ENCODE measurements around the gene ATP9A. TPM values are rescaled to one million over a fixed set of nuclear protein-coding genes. Genes with fewer than 3 reads are reported as not detected.

The ATP9A gene
- total and polyA plus RNA-seq, 2 of the 8 experiments (the other 6 are each of a cell fraction or from before 2014, with no cell fraction given) = 5.0 to 6.4 TPM

DNA sequence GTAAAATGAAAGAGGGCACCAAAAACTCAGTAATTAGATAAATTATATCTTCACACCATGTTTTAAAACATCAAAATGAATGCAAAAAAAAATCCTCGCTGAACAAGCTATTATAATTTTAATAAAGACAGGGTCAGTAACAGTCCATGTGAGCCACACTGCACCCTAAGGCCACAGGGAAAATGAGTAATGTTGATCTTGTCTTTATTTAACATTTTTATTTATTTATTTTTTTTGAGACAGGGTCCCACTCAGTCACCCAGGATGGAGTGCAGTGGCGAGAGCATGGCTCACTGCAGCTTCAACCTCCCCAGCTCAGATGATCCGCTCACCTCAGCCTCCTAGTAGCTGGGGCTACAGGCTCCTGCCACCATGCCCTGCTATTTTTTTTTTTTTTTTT, 217.0 kb downstream of the ATP9A start:
- WGBS, 2 experiments (ENCODE audit: extremely low coverage in 1 of 2, insufficient coverage in 1 of 2, insufficient read length in 1 of 2, insufficient replicate concordance in 2 of 2, low coverage in 1 of 2, low lambda C conversion rate in 2 of 2, missing lambda C conversion rate in 1 of 2) = 89% methylated on average over 3 of the region's 3 CpGs; no CpG with 5 or more reads in 1 of the 2 experiments
- Histone ChIP-seq H2BK5ac (ENCODE audit: low read depth, low read length) (no peak overlapping the region), H3K79me2 (ENCODE audit: control insufficient read depth in 1 of 2, insufficient read depth in 2 of 2, low read length in 2 of 2) (no peaks in the 10 kb centered on the region), H3K23me2 (ENCODE audit: low read depth, low read length) (no peaks in the 10 kb centered on the region), H4K91ac (replicated peaks; ENCODE audit: insufficient read length, low read length) (no peak overlapping the region), H2BK12ac (ENCODE audit: low read depth, low read length) (no peak overlapping the region), H3K4ac (replicated peaks; ENCODE audit: insufficient read length, low read depth, low read length) (no peak overlapping the region), H3K36me3 (ENCODE audit: control insufficient read depth in 2 of 4, insufficient read depth in 4 of 4, low read length in 3 of 4) (no peaks in the 10 kb centered on the region), H3K4me2 (ENCODE audit: insufficient read depth in 1 of 2, low read depth in 2 of 2, low read length in 2 of 2) (no peak overlapping the region), H2AFZ (ENCODE audit: low read length) (no peak overlapping the region), H4K20me1 (replicated peaks in 1 of 2; ENCODE audit: control insufficient read depth in 1 of 2, insufficient read depth in 2 of 2, low read length in 2 of 2) (no peaks in the 10 kb centered on the region), H3K27ac (ENCODE audit: low read depth, low read length) (no peak overlapping the region), H3K27me3 (replicated peaks in 1 of 4; ENCODE audit: control insufficient read depth in 3 of 4, extremely low read depth in 1 of 4, insufficient read depth in 3 of 4, low read length in 3 of 4) (peaks cover 0 to 13% (median 11%) of the 10 kb centered on the region in 4 experiments; a peak in 4 of 7 replicates), H3K23ac (ENCODE audit: insufficient read length) (no peak overlapping the region), H3K18ac (ENCODE audit: extremely low read depth, low read length) (no peak overlapping the region), H3K14ac (ENCODE audit: insufficient read length) (no peak overlapping the region), H2BK15ac (ENCODE audit: low read length) (no peak overlapping the region), H4K5ac (ENCODE audit: insufficient read length, low read depth, low read length) (no peak overlapping the region), H3K4me1 (replicated peaks in 1 of 4; ENCODE audit: control insufficient read depth in 3 of 4, insufficient read depth in 4 of 4, low read length in 3 of 4) (no peaks in the 10 kb centered on the region), H3K79me1 (ENCODE audit: low read depth, low read length) (no peaks in the 10 kb centered on the region), H2AK5ac (ENCODE audit: low read depth, low read length) (no peak overlapping the region), H3K56ac (replicated peaks; ENCODE audit: insufficient read length, low read depth, low read length) (no peak overlapping the region), H3K9ac (replicated peaks in 1 of 4; ENCODE audit: extremely low read depth in 1 of 4, low read depth in 3 of 4, low read length in 3 of 4) (no peak overlapping the region), H3K9me3 (ENCODE audit: insufficient read depth in 2 of 2, low read depth in 1 of 2, low read length in 1 of 2) (no peaks in the 10 kb centered on the region), H3K4me3 (ENCODE audit: extremely low read depth in 1 of 4, insufficient read depth in 2 of 4, low read depth in 3 of 4, low read length in 4 of 4) (no peak overlapping the region), H2BK120ac (replicated peaks; ENCODE audit: low read depth, low read length) (no peak overlapping the region), H4K8ac (ENCODE audit: extremely low read depth, insufficient read depth, low read length) (no peak overlapping the region), H2BK20ac (ENCODE audit: low read length) (no peak overlapping the region)
- POLR2A ChIA-PET (ENCODE audit: partially characterized antibody) = no interaction called here
- CTCF ChIA-PET (ENCODE audit: partially characterized antibody) = interaction anchor here (1.3 to 3.0 kb wide), 3 partner anchors 10 to 166 kb away, joined by 4 to 12 read pairs (median 7); no protein-coding TSS in a partner anchor
- no peak for FAIRE-seq
- TF ChIP-seq BACH1 (IDR thresholded peaks at IDR 0.05; ENCODE audit: low read length) = no peak
- TF ChIP-seq SIX5 (IDR thresholded peaks at IDR 0.05; ENCODE audit: low read depth, low read length) = no peak
- TF ChIP-seq ASH2L (IDR thresholded peaks at IDR 0.05; ENCODE audit: low read length) = no peak
- no peak for TF ChIP-seq TAF1 (IDR thresholded peaks at IDR 0.05; ENCODE audit: low read depth, low read length)
- DNase-seq (ENCODE audit: low read depth in 1 of 2, low spot score in 2 of 2) = no peak

Measured in H1 (cell line).